HAP-1 (cell line): Measurements from ENCODE around the gene GPC3.

ENCODE experiments used
- DNase-seq, 2 experiments: peaks; one replicate each; pipeline ENCODE4 v3.0.0-alpha.2; 2016 to 2020; ENCODE audit warnings: low spot score in 2 of 2
- H3K27me3 ChIP-seq: fragments of 250-450 bp; sonication (Bioruptor Pico); 2 replicates; pipeline ENCODE4 v1.5.1; 2020; ENCODE audit warnings: low read depth, mild to moderate bottlenecking, moderate library complexity
- H3K36me3 ChIP-seq: fragments of 250-450 bp; sonication (Bioruptor Pico); replicated peaks from 2 replicates; pipeline ENCODE4 v1.5.1; 2020; ENCODE audit warnings: mild to moderate bottlenecking
- H3K4me1 ChIP-seq: fragments of 250-450 bp; sonication (Bioruptor Pico); 2 replicates; pipeline ENCODE4 v1.5.1; 2020; ENCODE audit warnings: mild to moderate bottlenecking
- H3K4me3 ChIP-seq: fragments of 250-450 bp; sonication (Bioruptor Pico); 2 replicates; pipeline ENCODE4 v1.5.1; 2020; ENCODE audit warnings: mild to moderate bottlenecking, moderate library complexity
- H3K9me3 ChIP-seq: fragments of 250-450 bp; sonication (Bioruptor Pico); 2 replicates; pipeline ENCODE4 v1.5.1; 2020; ENCODE audit warnings: mild to moderate bottlenecking, moderate library complexity
- in situ Hi-C: fragments of 300-500 bp; cut with MboI; formaldehyde crosslinking; loops from 3 replicates; pipeline ENCODE4 v1.14.3; 2020; ENCODE audit warnings: low sequenced_read_pairs, inconsistent platforms, mixed read lengths

The GPC3 gene

GRCh38 chrX:133566876-133567275, 418.5 kb downstream of the GPC3 start:
- Histone ChIP-seq H3K9me3 (no peaks in the 10 kb centered on the region), H3K27me3 (no peaks in the 10 kb centered on the region), H3K36me3 (0 out of 2 replicates have a peak, but pooled peaks cover 6% of the 10 kb centered on the region), H3K4me3 (no peak overlapping the region), H3K4me1 (peaks cover 24% of the 10 kb centered on the region)
- in situ Hi-C loops, result no loop called here
- DNase-seq, result no peak

- no peaks in the 10 kb centered on the region for H3K27me3 ChIP-seq
- in situ Hi-C loops, result no loop called here
- DNase-seq, result no peak
- no peak overlapping the region for H3K4me3 ChIP-seq
- H3K9me3 ChIP-seq, result no peaks in the 10 kb centered on the region
- peaks cover 49% of the 10 kb centered on the region for H3K4me1 ChIP-seq
- H3K36me3 ChIP-seq, result 0 out of 2 replicates have a peak, but pooled peaks cover 3% of the 10 kb centered on the region
Measured at GRCh38 chrX:133563705-133564104, 421.7 kb downstream of the GPC3 start.

- in situ Hi-C loops, result no loop called here
- peak; percentile 54 to 99 for DNase-seq
Measured at GRCh38 chrX:133561251-133561650, 424.1 kb downstream of the GPC3 start.

GRCh38 chrX:133559909-133560308, 425.5 kb downstream of the GPC3 start:
- peaks cover 5% of the 10 kb centered on the region for H3K9me3 ChIP-seq
- no peak overlapping the region for H3K4me3 ChIP-seq
- DNase-seq, result no peak
- H3K27me3 ChIP-seq, result no peaks in the 10 kb centered on the region
- peaks cover 5% of the 10 kb centered on the region; the same call in 1 of the 2 replicates for H3K36me3 ChIP-seq
- peaks cover 79% of the 10 kb centered on the region for H3K4me1 ChIP-seq
- in situ Hi-C loops, result no loop called here

More at GRCh38 chrX:133561251-133561650, 424.1 kb downstream of the GPC3 start:
- no peaks in the 10 kb centered on the region for H3K9me3 ChIP-seq
- H3K4me3 ChIP-seq, result no peak overlapping the region
- H3K4me1 ChIP-seq, result peaks cover 72% of the 10 kb centered on the region
- H3K27me3 ChIP-seq, result no peaks in the 10 kb centered on the region
- H3K36me3 ChIP-seq, result 0 out of 2 replicates have a peak, but pooled peaks cover 3% of the 10 kb centered on the region

- peaks cover 11% of the 10 kb centered on the region for H3K9me3 ChIP-seq
- peaks cover 64% of the 10 kb centered on the region for H3K4me1 ChIP-seq
- peaks cover 6% of the 10 kb centered on the region; the same call in 1 of the 2 replicates for H3K36me3 ChIP-seq
- DNase-seq, result peak; percentile 70 to 100
- H3K4me3 ChIP-seq, result no peak overlapping the region
- H3K27me3 ChIP-seq, result no peaks in the 10 kb centered on the region
- in situ Hi-C loops, result no loop called here
Measured at GRCh38 chrX:133555782-133556458, 429.5 kb downstream of the GPC3 start.

GRCh38 chrX:133550665-133551485, 434.5 kb downstream of the GPC3 start:
- Histone ChIP-seq H3K36me3 (peaks cover 6% of the 10 kb centered on the region; the same call in 1 of the 2 replicates), H3K4me3 (no peak overlapping the region), H3K9me3 (peaks cover 11% of the 10 kb centered on the region), H3K4me1 (peaks cover 22% of the 10 kb centered on the region), H3K27me3 (no peaks in the 10 kb centered on the region)
- DNase-seq, result no peak
- in situ Hi-C loops, result no loop called here

- in situ Hi-C loops, result no loop called here
- Histone ChIP-seq H3K36me3 (peaks cover 7% of the 10 kb centered on the region), H3K27me3 (no peaks in the 10 kb centered on the region), H3K4me1 (peaks cover 15% of the 10 kb centered on the region), H3K9me3 (peaks cover 1% of the 10 kb centered on the region), H3K4me3 (no peak overlapping the region)
- DNase-seq, result no peak
Measured at GRCh38 chrX:133549295-133549933, 436.0 kb downstream of the GPC3 start.

GRCh38 chrX:133546441-133546840, 439.0 kb downstream of the GPC3 start:
- DNase-seq, result no peak
- no peaks in the 10 kb centered on the region for H3K9me3 ChIP-seq
- no peaks in the 10 kb centered on the region for H3K27me3 ChIP-seq
- H3K4me3 ChIP-seq, result no peak overlapping the region
- peaks cover 17% of the 10 kb centered on the region for H3K4me1 ChIP-seq
- in situ Hi-C loops, result no loop called here
- peaks cover 14% of the 10 kb centered on the region for H3K36me3 ChIP-seq

- Histone ChIP-seq H3K9me3 (no peaks in the 10 kb centered on the region), H3K36me3 (peaks cover 14% of the 10 kb centered on the region), H3K4me1 (peaks cover 29% of the 10 kb centered on the region), H3K4me3 (no peak overlapping the region), H3K27me3 (no peaks in the 10 kb centered on the region)
- in situ Hi-C loops, result no loop called here
- no peak for DNase-seq
Measured at GRCh38 chrX:133544778-133545177, 440.6 kb downstream of the GPC3 start.

- no peaks in the 10 kb centered on the region for H3K9me3 ChIP-seq
- peaks cover 14% of the 10 kb centered on the region for H3K36me3 ChIP-seq
- no peak overlapping the region for H3K4me3 ChIP-seq
- DNase-seq, result no peak
- in situ Hi-C loops, result no loop called here
- H3K27me3 ChIP-seq, result no peaks in the 10 kb centered on the region
- H3K4me1 ChIP-seq, result peaks cover 30% of the 10 kb centered on the region
Measured at GRCh38 chrX:133544115-133544514, 441.3 kb downstream of the GPC3 start.

GRCh38 chrX:133543654-133544053, 441.7 kb downstream of the GPC3 start:
- H3K27me3 ChIP-seq, result no peaks in the 10 kb centered on the region
- H3K36me3 ChIP-seq, result peaks cover 14% of the 10 kb centered on the region
- no peaks in the 10 kb centered on the region for H3K9me3 ChIP-seq
- DNase-seq, result no peak
- H3K4me3 ChIP-seq, result no peak overlapping the region
- peaks cover 30% of the 10 kb centered on the region for H3K4me1 ChIP-seq
- in situ Hi-C loops, result no loop called here

GRCh38 chrX:133542476-133542875, 442.9 kb downstream of the GPC3 start:
- DNase-seq, result no peak
- Histone ChIP-seq H3K27me3 (no peaks in the 10 kb centered on the region), H3K4me3 (no peak overlapping the region), H3K4me1 (peaks cover 30% of the 10 kb centered on the region), H3K9me3 (no peaks in the 10 kb centered on the region), H3K36me3 (peaks cover 14% of the 10 kb centered on the region)
- in situ Hi-C loops, result no loop called here

- H3K27me3 ChIP-seq, result no peaks in the 10 kb centered on the region
- peaks cover 30% of the 10 kb centered on the region for H3K4me1 ChIP-seq
- in situ Hi-C loops, result no loop called here
- H3K9me3 ChIP-seq, result no peaks in the 10 kb centered on the region
- no peak for DNase-seq
- H3K4me3 ChIP-seq, result no peak overlapping the region
- H3K36me3 ChIP-seq, result peaks cover 14% of the 10 kb centered on the region
Measured at GRCh38 chrX:133541021-133541420, 444.4 kb downstream of the GPC3 start.

- H3K9me3 ChIP-seq, result no peaks in the 10 kb centered on the region
- H3K4me3 ChIP-seq, result no peak overlapping the region
- in situ Hi-C loops, result no loop called here
- no peaks in the 10 kb centered on the region for H3K27me3 ChIP-seq
- peaks cover 14% of the 10 kb centered on the region for H3K36me3 ChIP-seq
- no peak for DNase-seq
- H3K4me1 ChIP-seq, result peaks cover 30% of the 10 kb centered on the region
Measured at GRCh38 chrX:133538148-133538547, 447.2 kb downstream of the GPC3 start.
